Bronchial epithelial cell (primary cell): Measurements from ENCODE around the gene PGM2L1. TPM values are rescaled to one million over a fixed set of nuclear protein-coding genes. Genes with fewer than 3 reads are reported as not detected.

Experiments used
- DNase-seq: peaks from one replicate; pipeline ENCODE4 v3.0.0-alpha.2; 2010; ENCODE audit warnings: low read depth
- FAIRE-seq: peaks from 2 replicates; lab custom pipeline; 2011; peaks lifted over from hg19 to GRCh38; lab: Jason Lieb, UNC
- H3K27me3 ChIP-seq: 2 replicates; pipeline ENCODE4 v1.5.1; 2011; ENCODE audit warnings: low read length; ENCODE audit not compliant: control insufficient read depth, insufficient read depth
- H3K36me3 ChIP-seq: 2 replicates; pipeline ENCODE4 v1.5.1; 2011; ENCODE audit warnings: low read length; ENCODE audit not compliant: control insufficient read depth, insufficient read depth
- H3K4me3 ChIP-seq: 2 replicates; pipeline ENCODE4 v1.5.1; 2011; ENCODE audit warnings: mild to moderate bottlenecking, low read depth, low read length, control low read depth
- total RNA-seq: library from RNA; depleted of rRNA; stranded (reverse); fragments of >200 nt; gene quantifications from 2 replicates; pipeline ENCODE4 v1.2.1, GENCODE V29; 2014
- TF ChIP-seq, protein P1 (sequence below): IDR thresholded peaks from 2 replicates; pipeline ENCODE4 v1.5.1; 2011; ENCODE audit warnings: mild to moderate bottlenecking, moderate library complexity, low read length, control low read depth, inconsistent platforms; ENCODE audit not compliant: insufficient read depth, severe bottlenecking

The PGM2L1 gene
- total RNA-seq, 1 donor from 2014 or later, result 1.1 TPM

DNA sequence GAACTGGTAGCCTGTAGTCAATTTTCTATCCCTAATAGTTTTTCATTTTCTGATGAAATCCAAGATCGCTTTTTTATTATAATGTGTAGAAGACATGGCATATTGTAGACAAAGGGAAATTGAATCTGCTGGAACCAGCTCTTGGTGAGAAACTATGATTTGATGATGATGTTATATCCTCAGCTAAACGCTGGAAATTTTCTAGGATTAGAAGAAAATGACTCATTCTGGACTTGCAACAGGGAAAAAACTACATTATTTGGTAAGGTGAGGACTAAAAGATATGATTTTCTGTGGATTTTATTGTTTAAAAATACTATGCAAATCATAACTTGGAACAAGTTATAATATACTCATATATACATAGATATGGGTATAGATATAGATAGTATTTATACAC lies 14.1 kb upstream of the PGM2L1 start:
- DNase-seq (peak; percentile 17), FAIRE-seq (no peak)
- no peaks in the 10 kb centered on the region for H3K36me3 ChIP-seq
- H3K4me3 ChIP-seq, result no peak overlapping the region
- TF ChIP-seq, protein P1, sequence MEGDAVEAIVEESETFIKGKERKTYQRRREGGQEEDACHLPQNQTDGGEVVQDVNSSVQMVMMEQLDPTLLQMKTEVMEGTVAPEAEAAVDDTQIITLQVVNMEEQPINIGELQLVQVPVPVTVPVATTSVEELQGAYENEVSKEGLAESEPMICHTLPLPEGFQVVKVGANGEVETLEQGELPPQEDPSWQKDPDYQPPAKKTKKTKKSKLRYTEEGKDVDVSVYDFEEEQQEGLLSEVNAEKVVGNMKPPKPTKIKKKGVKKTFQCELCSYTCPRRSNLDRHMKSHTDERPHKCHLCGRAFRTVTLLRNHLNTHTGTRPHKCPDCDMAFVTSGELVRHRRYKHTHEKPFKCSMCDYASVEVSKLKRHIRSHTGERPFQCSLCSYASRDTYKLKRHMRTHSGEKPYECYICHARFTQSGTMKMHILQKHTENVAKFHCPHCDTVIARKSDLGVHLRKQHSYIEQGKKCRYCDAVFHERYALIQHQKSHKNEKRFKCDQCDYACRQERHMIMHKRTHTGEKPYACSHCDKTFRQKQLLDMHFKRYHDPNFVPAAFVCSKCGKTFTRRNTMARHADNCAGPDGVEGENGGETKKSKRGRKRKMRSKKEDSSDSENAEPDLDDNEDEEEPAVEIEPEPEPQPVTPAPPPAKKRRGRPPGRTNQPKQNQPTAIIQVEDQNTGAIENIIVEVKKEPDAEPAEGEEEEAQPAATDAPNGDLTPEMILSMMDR, result no peak
- no peaks in the 10 kb centered on the region for H3K27me3 ChIP-seq

DNA sequence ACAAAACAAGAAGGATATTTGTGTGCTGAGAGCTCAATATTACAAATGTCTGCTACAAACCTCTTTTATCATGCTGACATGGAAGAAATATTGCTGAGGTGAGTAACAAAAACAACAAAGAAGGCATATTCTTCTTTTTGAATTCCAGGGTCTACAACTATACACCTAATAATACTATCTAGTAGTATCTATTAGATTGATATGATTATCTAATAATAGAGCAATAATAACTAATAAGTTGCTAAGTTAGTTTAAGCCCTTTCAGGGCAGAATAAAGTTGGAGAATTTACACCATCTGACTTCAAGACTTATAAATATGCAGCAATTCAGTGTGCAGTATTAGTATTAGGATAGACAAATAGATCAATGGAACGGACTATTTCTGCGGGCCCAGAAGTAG lies 11.4 kb upstream of the PGM2L1 start:
- DNase-seq (no peak), FAIRE-seq (no peak)
- Histone ChIP-seq H3K27me3 (peaks cover 2% of the 10 kb centered on the region), H3K36me3 (no peaks in the 10 kb centered on the region), H3K4me3 (no peak overlapping the region)
- TF ChIP-seq, protein P1, result no peak

DNA sequence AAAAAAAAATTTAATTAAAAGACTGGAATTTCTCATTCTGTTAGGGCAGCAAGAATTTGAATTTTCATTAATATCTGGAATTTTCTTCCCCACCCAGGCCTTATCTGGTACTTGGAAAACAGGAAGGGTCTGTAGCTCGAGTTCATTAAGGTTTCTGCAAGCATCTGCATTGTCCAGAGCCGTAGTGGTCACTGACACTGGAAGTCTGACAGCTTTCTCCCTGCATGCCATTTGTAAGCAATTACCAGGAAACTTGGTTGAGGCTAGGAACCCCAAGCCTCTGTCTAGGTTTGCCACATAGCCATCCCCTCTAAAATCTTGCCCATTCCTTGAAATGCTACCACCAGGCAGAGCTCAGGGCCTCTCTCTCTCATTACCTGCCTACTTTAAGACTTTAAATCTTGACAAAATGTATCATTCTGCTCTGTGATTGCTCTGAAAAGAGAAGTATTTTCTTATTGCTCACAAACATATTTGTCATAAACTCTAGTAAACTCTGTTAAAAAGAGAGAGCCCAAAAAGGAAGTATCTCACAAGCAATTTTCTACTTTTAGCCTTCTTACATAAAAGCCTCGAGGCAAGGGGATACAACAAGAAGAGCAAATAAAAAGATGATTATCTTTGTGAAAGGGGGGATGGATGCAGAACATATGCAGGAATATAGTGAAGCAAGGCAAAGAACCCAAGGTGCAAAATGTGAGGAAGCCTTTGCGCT lies 5.5 kb upstream of the PGM2L1 start:
- no peaks in the 10 kb centered on the region for H3K36me3 ChIP-seq
- no peak overlapping the region for H3K4me3 ChIP-seq
- TF ChIP-seq, protein P1, result no peak
- peaks cover 2% of the 10 kb centered on the region for H3K27me3 ChIP-seq
- DNase-seq (no peak), FAIRE-seq (no peak)

DNA sequence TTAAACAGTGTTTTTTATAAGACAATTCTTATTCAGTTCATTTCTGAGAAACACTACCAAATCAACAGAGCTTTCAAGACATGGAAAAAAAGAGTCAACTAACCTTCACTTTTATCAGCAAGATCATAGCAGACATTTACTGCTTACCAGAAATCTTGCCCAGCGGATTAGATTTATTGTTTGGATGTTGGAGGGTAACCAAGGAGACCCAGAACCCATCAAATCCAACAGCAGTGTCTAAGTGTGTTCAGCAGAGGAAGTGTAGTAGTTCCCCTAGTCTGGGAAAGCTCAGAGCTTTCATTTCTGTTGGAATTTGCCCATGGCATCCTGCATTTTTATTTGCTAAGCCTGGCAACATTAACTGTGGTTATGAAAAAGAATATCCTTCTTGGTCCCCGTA lies 2.4 kb upstream of the PGM2L1 start:
- no peak for FAIRE-seq
- TF ChIP-seq, protein P1, result no peak
- Histone ChIP-seq H3K27me3 (no peaks in the 10 kb centered on the region), H3K36me3 (no peaks in the 10 kb centered on the region), H3K4me3 (no peak overlapping the region)
- no peak for DNase-seq

DNA sequence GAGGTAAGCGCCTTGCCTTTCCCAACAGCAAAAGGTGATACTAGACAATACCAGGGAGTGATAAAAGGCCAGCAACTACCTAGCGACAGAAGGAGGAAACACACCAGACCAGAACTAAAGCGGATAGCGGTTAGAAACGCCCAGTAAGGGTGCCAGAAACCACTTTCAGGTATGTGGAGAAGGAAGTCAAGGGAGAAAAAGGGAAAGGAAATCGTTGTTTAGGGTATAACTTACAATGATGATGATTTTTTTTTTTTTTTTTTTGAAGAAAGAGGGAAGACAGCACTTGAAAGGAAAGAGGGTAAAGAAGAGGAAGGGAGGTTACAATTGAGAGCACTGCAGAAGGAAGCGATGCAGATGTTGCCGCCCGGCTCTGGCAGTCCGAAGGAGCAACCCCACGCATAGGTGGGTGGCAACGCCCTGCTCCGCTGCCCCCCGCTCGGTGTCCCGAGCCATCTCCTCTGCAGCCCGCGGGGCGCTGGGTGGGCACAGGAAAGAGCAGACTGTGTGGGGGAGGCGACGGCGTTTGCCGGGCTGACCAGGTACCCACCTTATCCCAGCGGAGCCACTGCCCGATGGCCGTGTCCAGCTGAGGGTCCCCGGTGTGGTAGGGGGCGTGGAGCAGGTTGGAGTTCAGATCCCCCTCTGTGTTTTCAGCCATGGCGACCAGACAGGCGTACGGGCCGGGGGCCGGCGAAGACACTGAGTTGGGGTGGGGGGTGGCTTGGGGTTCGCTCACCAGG lies 561 bp downstream of the PGM2L1 start:
- FAIRE-seq (peak; percentile 55), DNase-seq (peak; percentile 68)
- TF ChIP-seq, protein P1, result peak; percentile 20
- no peaks in the 10 kb centered on the region for H3K36me3 ChIP-seq
- H3K27me3 ChIP-seq, result no peaks in the 10 kb centered on the region
- peak overlapping the region; percentile 60 for H3K4me3 ChIP-seq

DNA sequence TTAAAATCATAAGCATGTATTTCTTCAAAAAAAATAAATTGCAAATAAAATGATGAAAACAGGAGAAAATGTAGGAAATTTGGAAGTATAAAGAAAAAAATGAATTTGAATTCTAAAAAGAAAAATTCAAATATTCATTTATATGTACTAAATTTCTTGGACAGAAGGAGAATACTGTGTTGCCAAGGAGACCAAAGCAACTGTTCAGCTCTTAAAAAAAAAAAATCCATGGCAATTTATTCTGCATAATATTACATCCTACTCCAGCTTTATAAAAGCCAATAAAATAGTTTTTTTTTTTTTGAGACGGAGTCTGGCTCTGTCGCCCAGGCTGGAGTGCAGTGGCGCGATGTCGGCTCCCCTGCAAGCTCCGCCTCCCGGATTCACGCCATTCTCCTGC lies 6.0 kb downstream of the PGM2L1 start:
- H3K27me3 ChIP-seq, result no peaks in the 10 kb centered on the region
- no peak overlapping the region for H3K4me3 ChIP-seq
- FAIRE-seq (no peak), DNase-seq (no peak)
- TF ChIP-seq, protein P1, result no peak
- H3K36me3 ChIP-seq, result no peaks in the 10 kb centered on the region
